ENCODE data around the gene SLC15A1. TPM values are rescaled to one million over a fixed set of nuclear protein-coding genes. Genes with fewer than 3 reads are reported as not detected.

Gene SLC15A1
- polyA plus RNA-seq, 2 of the 4 experiments (the other 2 are of a cell fraction) = 0.04 to 0.09 TPM

DNA sequence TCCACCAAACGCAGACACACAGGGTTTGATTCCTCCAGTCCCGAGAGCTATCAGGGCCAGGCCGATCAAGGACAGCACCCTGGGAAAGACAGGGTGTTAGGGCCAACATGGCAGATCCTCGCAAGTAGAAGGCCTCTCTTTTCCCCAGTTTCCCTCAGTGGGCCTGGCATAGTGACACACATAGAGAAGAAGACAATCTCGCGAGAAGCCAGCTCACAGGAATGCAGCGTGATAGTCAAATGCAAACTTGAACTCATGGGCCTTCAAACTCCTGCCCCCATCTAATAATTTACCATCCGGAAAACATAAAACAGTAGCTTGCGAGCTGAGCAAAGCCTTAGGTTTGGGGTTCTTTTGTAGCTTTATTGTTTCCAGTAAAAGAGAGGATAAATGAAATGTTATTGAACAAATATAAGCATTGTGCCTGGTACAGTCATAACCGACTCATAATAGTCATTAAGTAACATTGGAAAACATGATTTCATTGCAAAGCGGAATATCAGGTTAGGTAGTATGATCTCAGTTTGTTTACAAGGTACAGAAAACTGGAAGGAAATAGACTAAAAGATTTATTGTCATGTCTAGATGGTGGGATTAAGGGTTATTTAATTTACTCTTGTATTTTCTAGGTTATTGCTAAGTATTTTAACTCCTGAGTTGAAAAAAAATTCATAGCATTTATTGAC is 30.5 kb downstream of the SLC15A1 start:
- DNase-seq (ENCODE audit: low read depth in 1 of 2, low spot score in 1 of 2) = no peak
- no peak overlapping the region for H3K4me2 ChIP-seq
- peaks cover 10% of the 10 kb centered on the region for H3K4me1 ChIP-seq
- no peak overlapping the region for H3K4me3 ChIP-seq
- CTCF ChIA-PET = interaction anchor here (0.5 to 1.0 kb wide), 2 partner anchors 147 to 263 kb away, joined by 3 to 4 read pairs; no protein-coding TSS in a partner anchor
- no peak overlapping the region for H3K27ac ChIP-seq
- no peak for ATAC-seq
- no peaks in the 10 kb centered on the region for H3K9me3 ChIP-seq
- POLR2A ChIA-PET = no interaction called here
- no peak for FAIRE-seq
- 86% methylated on average over 11 of the region's 11 CpGs for WGBS (ENCODE audit: missing lambda C conversion rate)
- TF ChIP-seq ZSCAN20 (CRISPR knock-in tag; IDR thresholded peaks at IDR 0.05) (no peak), BCL3 (IDR thresholded peaks at IDR 0.05) (no peak), FOXS1 (CRISPR knock-in tag; IDR thresholded peaks at IDR 0.05) (no peak), CHD2 (IDR thresholded peaks at IDR 0.05; ENCODE audit: low read length, partially characterized antibody) (no peak), POLR2AphosphoS2 (conservative IDR thresholded peaks at IDR 0.05; ENCODE audit: low read length) (no peak), NR3C1 (IDR thresholded peaks at IDR 0.05) (no peak), KDM5A (IDR thresholded peaks at IDR 0.05) (no peak), JUNB (IDR thresholded peaks at IDR 0.05) (no peak), HDAC2 (IDR thresholded peaks at IDR 0.05) (no peak), RFX5 (IDR thresholded peaks at IDR 0.05) (no peak)

DNA sequence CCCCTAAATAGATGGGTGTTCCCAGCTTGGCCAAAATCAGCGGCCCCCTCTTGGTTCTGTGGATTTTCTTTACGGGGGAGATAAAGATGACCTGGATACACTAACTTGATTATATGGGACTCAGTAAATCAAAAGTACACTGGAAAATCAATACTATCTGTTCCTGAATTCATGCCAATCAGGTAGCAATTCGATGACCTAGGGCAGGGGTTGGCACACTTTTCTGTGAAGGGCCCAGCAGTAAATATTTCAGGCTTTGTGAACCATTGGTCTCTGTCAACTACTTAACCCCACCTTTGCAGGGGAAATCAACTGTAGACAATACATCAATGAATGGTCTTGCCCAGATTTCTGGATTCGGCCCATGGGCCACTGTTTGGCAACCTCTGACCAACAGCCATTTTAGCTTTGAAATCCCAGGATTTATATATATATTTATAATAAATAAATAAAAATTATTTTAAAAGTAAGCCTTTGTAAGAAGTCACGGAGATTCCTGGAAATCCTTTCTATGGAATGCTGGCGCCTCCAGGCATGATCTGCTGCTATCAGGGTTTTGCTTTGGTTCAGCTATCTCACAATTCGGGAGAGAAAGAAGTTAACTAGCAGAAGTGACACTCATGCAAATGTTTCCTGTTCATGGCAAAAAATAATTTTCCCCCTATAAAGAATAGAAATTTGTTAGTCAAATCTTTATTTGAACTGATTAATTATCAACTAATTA is 32.8 kb downstream of the SLC15A1 start:
- Histone ChIP-seq H3K27ac (no peak overlapping the region), H3K4me2 (no peak overlapping the region), H3K9me3 (no peaks in the 10 kb centered on the region), H3K4me3 (no peak overlapping the region), H3K4me1 (peaks cover 15% of the 10 kb centered on the region)
- ATAC-seq = no peak
- ChIA-PET CTCF (interaction anchor here (0.6 kb wide), 1 partner anchor 25 kb away, joined by 5 read pairs; no protein-coding TSS in a partner anchor), POLR2A (no interaction called here)
- no peak for DNase-seq (ENCODE audit: low read depth in 1 of 2, low spot score in 1 of 2)
- no peak for FAIRE-seq
- 89% methylated on average over 7 of the region's 7 CpGs for WGBS (ENCODE audit: missing lambda C conversion rate)
- TF ChIP-seq, protein P1, sequence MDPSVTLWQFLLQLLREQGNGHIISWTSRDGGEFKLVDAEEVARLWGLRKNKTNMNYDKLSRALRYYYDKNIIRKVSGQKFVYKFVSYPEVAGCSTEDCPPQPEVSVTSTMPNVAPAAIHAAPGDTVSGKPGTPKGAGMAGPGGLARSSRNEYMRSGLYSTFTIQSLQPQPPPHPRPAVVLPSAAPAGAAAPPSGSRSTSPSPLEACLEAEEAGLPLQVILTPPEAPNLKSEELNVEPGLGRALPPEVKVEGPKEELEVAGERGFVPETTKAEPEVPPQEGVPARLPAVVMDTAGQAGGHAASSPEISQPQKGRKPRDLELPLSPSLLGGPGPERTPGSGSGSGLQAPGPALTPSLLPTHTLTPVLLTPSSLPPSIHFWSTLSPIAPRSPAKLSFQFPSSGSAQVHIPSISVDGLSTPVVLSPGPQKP (IDR thresholded peaks at IDR 0.05; ENCODE audit: low read depth, low read length) = no peak

DNA sequence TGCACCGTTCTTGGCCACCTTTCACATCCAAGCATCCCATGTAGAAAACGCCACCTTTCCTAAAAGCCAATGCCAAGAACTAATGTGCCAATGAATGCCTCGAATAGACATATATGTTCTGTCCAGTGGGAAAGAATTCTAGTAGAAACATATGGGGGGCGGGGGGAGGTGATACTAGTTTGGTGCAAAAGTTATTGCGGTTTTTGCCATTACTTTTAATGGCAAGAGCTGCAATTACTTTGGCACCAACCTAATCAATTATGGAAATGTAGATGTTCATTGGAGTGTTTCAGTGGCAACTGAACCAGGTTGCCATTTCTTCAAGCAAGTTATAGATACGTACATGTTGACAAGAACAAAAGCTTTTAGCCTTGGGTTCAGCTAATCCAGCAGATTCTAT is 34.6 kb downstream of the SLC15A1 start:
- DNase-seq (ENCODE audit: low read depth in 1 of 2, low spot score in 1 of 2) (no peak), FAIRE-seq (no peak), ATAC-seq (no peak)
- H3K9me3 ChIP-seq = no peaks in the 10 kb centered on the region
- no peak overlapping the region for H3K4me3 ChIP-seq
- H3K4me2 ChIP-seq = peak overlapping the region; percentile 57
- ChIA-PET POLR2A (no interaction called here), CTCF (interaction anchor here (1.1 kb wide), 1 partner anchor 44 kb away, joined by 3 read pairs; no protein-coding TSS in a partner anchor)
- peak overlapping the region in 1 of 2 experiments; percentile 33; a peak in 1 of 6 replicates for H3K27ac ChIP-seq
- H3K4me1 ChIP-seq = peaks cover 15% of the 10 kb centered on the region
- TF ChIP-seq USF2 (IDR thresholded peaks at IDR 0.05) (no peak), HDAC2 (IDR thresholded peaks at IDR 0.05) (no peak), ZFP36 (IDR thresholded peaks at IDR 0.05; ENCODE audit: borderline replicate concordance, partially characterized antibody) (no peak), MAFK (IDR thresholded peaks at IDR 0.05; ENCODE audit: partially characterized antibody) (no peak), EP300 (IDR thresholded peaks at IDR 0.05) (no peak), HOXA7 (CRISPR knock-in tag; IDR thresholded peaks at IDR 0.05) (no peak), HES2 (IDR thresholded peaks at IDR 0.05) (no peak), RCOR1 (IDR thresholded peaks at IDR 0.05; ENCODE audit: low read depth, low read length) (no peak), RAD21 (conservative IDR thresholded peaks at IDR 0.05 in 1 of 2, IDR thresholded peaks at IDR 0.05 in 1 of 2) (no peak), TFCP2L1 (CRISPR knock-in tag; IDR thresholded peaks at IDR 0.05) (no peak), ZSCAN20 (CRISPR knock-in tag; IDR thresholded peaks at IDR 0.05) (no peak)
- WGBS (ENCODE audit: missing lambda C conversion rate) = 71% methylated on average over 6 of the region's 6 CpGs

Data from A549 (cell line).